ENCODE results near the gene KLK12. TPM values are rescaled to one million over a fixed set of nuclear protein-coding genes. Genes with fewer than 3 reads are reported as not detected.
"Not testable (repeated sequence)": the region's sequence is repeated elsewhere in the genome, so short reads cannot be mapped to it uniquely, and the experiment has no call there.

The KLK12 gene
- total RNA-seq, 1 donor from 2014 or later: not detected

GRCh38 chr19:50998686-50999085 is 36.1 kb downstream of the KLK12 start:
- no peaks in the 10 kb centered on the region for H3K9me3 Mint-ChIP-seq
- peaks cover 18% of the 10 kb centered on the region for H3K4me1 Mint-ChIP-seq
- H3K27me3 Mint-ChIP-seq (ENCODE audit: low read depth): peaks cover 52% of the 10 kb centered on the region
- no peak overlapping the region for H3K27ac Mint-ChIP-seq
- no peak overlapping the region for H3K4me3 Mint-ChIP-seq
- DNase-seq (ENCODE audit: low spot score in 2 of 2, unreplicated experiment in 2 of 2): no peak
- TF ChIP-seq, protein P1, sequence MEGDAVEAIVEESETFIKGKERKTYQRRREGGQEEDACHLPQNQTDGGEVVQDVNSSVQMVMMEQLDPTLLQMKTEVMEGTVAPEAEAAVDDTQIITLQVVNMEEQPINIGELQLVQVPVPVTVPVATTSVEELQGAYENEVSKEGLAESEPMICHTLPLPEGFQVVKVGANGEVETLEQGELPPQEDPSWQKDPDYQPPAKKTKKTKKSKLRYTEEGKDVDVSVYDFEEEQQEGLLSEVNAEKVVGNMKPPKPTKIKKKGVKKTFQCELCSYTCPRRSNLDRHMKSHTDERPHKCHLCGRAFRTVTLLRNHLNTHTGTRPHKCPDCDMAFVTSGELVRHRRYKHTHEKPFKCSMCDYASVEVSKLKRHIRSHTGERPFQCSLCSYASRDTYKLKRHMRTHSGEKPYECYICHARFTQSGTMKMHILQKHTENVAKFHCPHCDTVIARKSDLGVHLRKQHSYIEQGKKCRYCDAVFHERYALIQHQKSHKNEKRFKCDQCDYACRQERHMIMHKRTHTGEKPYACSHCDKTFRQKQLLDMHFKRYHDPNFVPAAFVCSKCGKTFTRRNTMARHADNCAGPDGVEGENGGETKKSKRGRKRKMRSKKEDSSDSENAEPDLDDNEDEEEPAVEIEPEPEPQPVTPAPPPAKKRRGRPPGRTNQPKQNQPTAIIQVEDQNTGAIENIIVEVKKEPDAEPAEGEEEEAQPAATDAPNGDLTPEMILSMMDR (IDR thresholded peaks at IDR 0.05; ENCODE audit: unreplicated experiment): no peak
- no peaks in the 10 kb centered on the region for H3K36me3 Mint-ChIP-seq

DNA sequence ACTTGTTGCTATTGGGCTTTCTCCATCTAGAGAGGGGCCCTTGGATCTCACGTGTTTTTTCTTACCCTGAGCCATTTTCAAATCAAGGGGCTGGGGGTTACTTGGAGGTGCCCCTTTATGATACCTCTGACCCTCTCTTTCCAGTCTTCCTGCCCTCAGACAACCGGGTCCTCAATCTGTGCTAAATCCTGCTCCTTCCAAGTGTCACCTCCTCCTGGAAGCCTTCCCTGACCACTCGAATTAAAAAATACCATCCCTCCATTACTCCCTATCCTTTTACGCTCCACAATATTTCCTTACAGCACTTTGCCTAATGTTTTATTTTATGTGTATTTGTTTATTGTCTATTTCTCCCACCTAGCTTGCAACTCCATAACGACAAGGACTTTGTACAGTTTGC is 36.7 kb downstream of the KLK12 start:
- no peaks in the 10 kb centered on the region for H3K9me3 Mint-ChIP-seq
- peaks cover 46% of the 10 kb centered on the region for H3K27me3 Mint-ChIP-seq (ENCODE audit: low read depth)
- no peaks in the 10 kb centered on the region for H3K36me3 Mint-ChIP-seq
- H3K4me1 Mint-ChIP-seq: peaks cover 18% of the 10 kb centered on the region
- no peak overlapping the region for H3K27ac Mint-ChIP-seq
- TF ChIP-seq, protein P1 (IDR thresholded peaks at IDR 0.05; ENCODE audit: unreplicated experiment): no peak
- DNase-seq (ENCODE audit: low spot score in 2 of 2, unreplicated experiment in 2 of 2): no peak
- H3K4me3 Mint-ChIP-seq: no peak overlapping the region

DNA sequence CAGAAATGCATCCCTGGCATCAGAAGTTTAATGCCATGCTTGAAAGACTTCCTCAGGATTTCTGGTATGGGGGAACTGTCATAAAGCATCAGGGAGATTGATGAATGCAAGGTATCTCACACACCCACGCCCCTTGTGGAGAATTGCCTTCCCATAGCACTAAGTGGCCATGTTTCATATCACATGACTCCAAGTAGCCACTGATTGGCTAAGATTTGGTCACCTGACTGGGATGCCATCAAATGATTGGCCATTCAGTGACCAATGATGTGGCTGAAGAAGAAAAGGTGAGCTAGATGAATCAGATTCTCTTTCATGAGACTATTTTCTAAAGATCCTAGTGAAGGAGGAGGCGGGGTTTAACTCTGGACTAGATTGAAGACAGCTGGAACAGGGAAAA is 40.7 kb downstream of the KLK12 start:
- H3K9me3 Mint-ChIP-seq: no peaks in the 10 kb centered on the region
- peaks cover 53% of the 10 kb centered on the region for H3K27me3 Mint-ChIP-seq (ENCODE audit: low read depth)
- TF ChIP-seq, protein P1 (IDR thresholded peaks at IDR 0.05; ENCODE audit: unreplicated experiment): no peak
- H3K36me3 Mint-ChIP-seq: no peaks in the 10 kb centered on the region
- DNase-seq (ENCODE audit: low spot score in 2 of 2, unreplicated experiment in 2 of 2): no peak
- H3K4me1 Mint-ChIP-seq: no peaks in the 10 kb centered on the region
- no peak overlapping the region for H3K4me3 Mint-ChIP-seq
- no peak overlapping the region for H3K27ac Mint-ChIP-seq

DNA sequence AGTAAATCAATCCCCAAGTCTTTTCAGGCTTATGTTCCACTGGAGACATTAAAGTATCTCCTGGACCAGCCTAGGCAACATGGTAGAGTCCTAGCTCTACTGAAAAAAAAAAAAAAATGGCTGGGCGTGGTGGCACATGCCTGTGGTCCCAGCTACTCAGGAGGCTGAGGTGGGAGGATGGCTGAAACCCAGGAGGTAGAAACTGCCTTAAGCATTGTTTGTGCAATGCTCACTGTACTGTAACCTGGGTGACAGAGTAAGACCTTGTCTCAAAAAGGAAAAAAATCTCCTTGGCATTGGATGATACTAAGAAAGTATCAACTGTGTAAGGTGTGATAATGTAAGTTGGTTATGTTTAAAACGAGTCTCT is 42.2 kb downstream of the KLK12 start:
- H3K4me1 Mint-ChIP-seq: no peaks in the 10 kb centered on the region
- TF ChIP-seq, protein P1 (IDR thresholded peaks at IDR 0.05; ENCODE audit: unreplicated experiment): no peak
- H3K27ac Mint-ChIP-seq: no peak overlapping the region
- H3K27me3 Mint-ChIP-seq (ENCODE audit: low read depth): peaks cover 52% of the 10 kb centered on the region
- no peak overlapping the region for H3K4me3 Mint-ChIP-seq
- no peaks in the 10 kb centered on the region for H3K9me3 Mint-ChIP-seq
- no peaks in the 10 kb centered on the region for H3K36me3 Mint-ChIP-seq
- DNase-seq (ENCODE audit: low spot score in 2 of 2, unreplicated experiment in 2 of 2): no peak

GRCh38 chr19:50984416-50984815 is 50.4 kb downstream of the KLK12 start:
- H3K27me3 Mint-ChIP-seq (ENCODE audit: low read depth): peaks cover 72% of the 10 kb centered on the region
- H3K9me3 Mint-ChIP-seq; DNase-seq (ENCODE audit: low spot score in 2 of 2, unreplicated experiment in 2 of 2); H3K36me3 Mint-ChIP-seq; H3K27ac Mint-ChIP-seq; H3K4me1 Mint-ChIP-seq; H3K4me3 Mint-ChIP-seq: not testable (repeated sequence)

DNA sequence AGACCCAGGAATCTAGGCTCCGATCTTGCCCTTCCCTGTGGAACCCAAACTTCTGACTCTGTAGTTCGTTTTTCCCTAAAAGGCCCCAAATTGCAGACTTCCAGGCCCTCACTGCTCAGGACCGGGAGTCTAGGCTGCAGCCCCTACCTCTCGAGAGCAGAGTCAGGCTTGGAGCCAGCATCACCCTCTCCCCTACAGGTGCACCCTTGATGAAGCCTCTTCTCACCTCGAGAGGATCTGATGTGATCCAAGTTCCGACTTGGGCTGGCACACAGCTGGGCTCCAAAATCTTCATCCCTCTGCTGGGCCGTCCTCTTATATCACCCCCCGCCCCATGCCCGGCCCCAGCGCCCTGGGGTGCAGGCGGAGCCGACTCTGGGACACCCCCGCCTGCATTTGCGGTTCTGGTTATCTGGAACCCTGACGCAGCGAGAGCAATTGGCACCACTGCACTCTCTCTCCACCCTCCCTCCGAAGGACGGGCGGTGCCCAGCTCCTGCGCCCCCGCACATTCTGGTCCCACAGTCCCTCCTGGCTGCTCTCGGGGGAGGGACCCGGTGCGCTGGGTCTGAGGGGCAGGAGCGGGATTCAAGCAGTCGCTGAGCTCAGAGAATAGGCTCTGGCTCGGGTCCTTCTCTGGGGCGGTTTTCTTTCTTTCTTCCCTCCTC is 51.0 kb downstream of the KLK12 start, which contains the start of gene KLK7:
TSS of gene KLK7 (minus strand) at position 293 of the 668 bp plus-strand sequence. CDS start 1,518 bp downstream, outside the sequence.
- H3K27ac Mint-ChIP-seq: no peak within 1 kb of the TSS
- no peak within 1 kb of the TSS for H3K4me3 Mint-ChIP-seq
- TF ChIP-seq, protein P1 (IDR thresholded peaks at IDR 0.05; ENCODE audit: unreplicated experiment): no peak
- H3K4me1 Mint-ChIP-seq: peaks cover 10% of the 10 kb centered on the region
- peaks cover 66% of the 10 kb centered on the region for H3K27me3 Mint-ChIP-seq (ENCODE audit: low read depth)
- no peak for DNase-seq (ENCODE audit: low spot score in 2 of 2, unreplicated experiment in 2 of 2)
- no peaks in the 10 kb centered on the region for H3K36me3 Mint-ChIP-seq
- peaks cover 4% of the 10 kb centered on the region for H3K9me3 Mint-ChIP-seq

Data from mesothelial cell of epicardium (in vitro differentiated cells).